Measurements from ENCODE around the gene GJD3. TPM values are rescaled to one million over a fixed set of nuclear protein-coding genes. Genes with fewer than 3 reads are reported as not detected.
A peak's percentile ranks its signal among the peaks of the same experiment; 100 is the strongest.

GJD3 gene
- total and polyA plus RNA-seq, 2 donors (not counting 1 experiment from before 2014, with no cell fraction given), result not detected

DNA sequence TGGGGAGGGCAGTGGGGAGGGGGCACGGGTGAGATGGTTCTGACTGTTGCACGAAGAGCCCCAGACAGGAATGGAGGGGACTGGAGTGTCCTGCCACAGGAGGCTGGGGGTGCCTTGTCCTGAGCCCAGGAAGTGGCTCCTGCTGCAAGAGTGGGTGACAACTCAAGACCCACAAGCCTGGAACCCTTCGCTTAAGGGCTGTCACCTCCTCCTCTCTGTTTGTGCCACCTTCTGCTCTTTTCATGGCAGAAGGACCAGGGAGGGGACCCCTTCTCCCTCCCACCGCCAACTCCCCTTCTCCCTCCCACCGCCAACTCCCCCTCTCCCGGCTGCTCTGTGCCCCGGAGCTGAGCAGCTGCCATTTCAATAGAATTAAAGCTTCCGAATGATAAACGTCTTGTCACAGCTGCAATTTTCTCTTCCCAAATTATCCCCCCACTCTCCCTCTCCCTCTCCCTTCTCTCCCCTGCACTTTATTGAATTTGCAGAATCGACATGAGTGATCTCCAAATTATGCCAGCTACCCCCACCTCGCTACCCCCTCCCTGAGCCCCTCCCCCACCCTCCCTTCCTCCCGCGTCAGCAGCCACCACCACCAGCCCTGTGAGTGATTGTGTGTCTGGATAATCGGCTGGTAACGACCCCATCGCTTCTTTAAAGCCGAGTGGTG is 13.7 kb downstream of the GJD3 start:
- H3K27ac Mint-ChIP-seq, result no peak overlapping the region
- intact Hi-C loops (cut with micrococcal nuclease), result no loop called here
- Histone ChIP-seq H3K4me3 (ENCODE audit: control extremely low read depth in 1 of 5, extremely low read depth in 1 of 5, insufficient read depth in 1 of 5, low read depth in 2 of 5, low read length in 4 of 5) (no peak overlapping the region), H3K36me3 (replicated peaks in 1 of 2; ENCODE audit: control extremely low read depth in 1 of 2, control insufficient read depth in 1 of 2, extremely low read depth in 1 of 2, insufficient read depth in 2 of 2, low read length in 1 of 2) (peaks cover 0 to 43% of the 10 kb centered on the region in 2 experiments), H4K20me1 (ENCODE audit: control insufficient read depth, insufficient read depth, low read length, poor library complexity, severe bottlenecking) (peaks cover 42% of the 10 kb centered on the region), H2AFZ (ENCODE audit: insufficient read depth, low read depth, low read length, poor library complexity, severe bottlenecking) (no peak overlapping the region), H3K27me3 (replicated peaks in 1 of 4; ENCODE audit: control extremely low read depth in 1 of 4, control insufficient read depth in 3 of 4, insufficient read depth in 4 of 4, low read length in 3 of 4) (no peaks in the 10 kb centered on the region), H3K9ac (ENCODE audit: low read length) (no peak overlapping the region), H3K79me2 (ENCODE audit: control insufficient read depth, insufficient read depth, low read length) (peaks cover 16% of the 10 kb centered on the region), H3K4me2 (replicated peaks; ENCODE audit: low read depth, low read length, poor library complexity, severe bottlenecking) (peak overlapping the region; percentile 23), H3K4me1 (ENCODE audit: control insufficient read depth in 2 of 2, insufficient read depth in 2 of 2, low read length in 2 of 2) (peaks cover 42 to 61% of the 10 kb centered on the region in 2 donors), H3K9me3 (ENCODE audit: control extremely low read depth in 1 of 3, control insufficient read depth in 2 of 3, insufficient read depth in 1 of 3, low read length in 2 of 3) (no peaks in the 10 kb centered on the region), H3K27ac (ENCODE audit: low read length in 2 of 2) (no peak overlapping the region)
- CTCF ChIA-PET, result interaction anchor here (1.0 to 15.9 kb wide), 6 partner anchors 10 to 182 kb away, joined by 3 to 871 read pairs (median 7); partner anchors contain the start of genes CDC6 and RARA
- 96% methylated on average over 13 of the region's 17 CpGs for WGBS (ENCODE audit: insufficient coverage)
- H3K4me1 Mint-ChIP-seq, result peaks cover 68% of the 10 kb centered on the region
- H3K4me3 Mint-ChIP-seq, result no peak overlapping the region
- ATAC-seq (ENCODE audit: low read depth) (no peak), DNase-seq (peak; percentile 28)
- H3K9me3 Mint-ChIP-seq (ENCODE audit: insufficient read depth), result no peaks in the 10 kb centered on the region
- TF ChIP-seq EZH2 (IDR thresholded peaks at IDR 0.05; ENCODE audit: borderline replicate concordance, insufficient read depth, low read depth, low read length, poor library complexity, severe bottlenecking), result no peak
- TF ChIP-seq, protein P1, sequence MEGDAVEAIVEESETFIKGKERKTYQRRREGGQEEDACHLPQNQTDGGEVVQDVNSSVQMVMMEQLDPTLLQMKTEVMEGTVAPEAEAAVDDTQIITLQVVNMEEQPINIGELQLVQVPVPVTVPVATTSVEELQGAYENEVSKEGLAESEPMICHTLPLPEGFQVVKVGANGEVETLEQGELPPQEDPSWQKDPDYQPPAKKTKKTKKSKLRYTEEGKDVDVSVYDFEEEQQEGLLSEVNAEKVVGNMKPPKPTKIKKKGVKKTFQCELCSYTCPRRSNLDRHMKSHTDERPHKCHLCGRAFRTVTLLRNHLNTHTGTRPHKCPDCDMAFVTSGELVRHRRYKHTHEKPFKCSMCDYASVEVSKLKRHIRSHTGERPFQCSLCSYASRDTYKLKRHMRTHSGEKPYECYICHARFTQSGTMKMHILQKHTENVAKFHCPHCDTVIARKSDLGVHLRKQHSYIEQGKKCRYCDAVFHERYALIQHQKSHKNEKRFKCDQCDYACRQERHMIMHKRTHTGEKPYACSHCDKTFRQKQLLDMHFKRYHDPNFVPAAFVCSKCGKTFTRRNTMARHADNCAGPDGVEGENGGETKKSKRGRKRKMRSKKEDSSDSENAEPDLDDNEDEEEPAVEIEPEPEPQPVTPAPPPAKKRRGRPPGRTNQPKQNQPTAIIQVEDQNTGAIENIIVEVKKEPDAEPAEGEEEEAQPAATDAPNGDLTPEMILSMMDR (IDR thresholded peaks at IDR 0.05), result no peak
- POLR2A ChIA-PET, result interaction anchor here (0.6 to 1.0 kb wide), 4 partner anchors 8 to 41 kb away, joined by 3 to 8 read pairs (median 4); no protein-coding TSS in a partner anchor
- no peaks in the 10 kb centered on the region for H3K27me3 Mint-ChIP-seq

Data from B cell (primary cell).